ENCODE results near the gene YOD1.

YOD1 gene

DNA sequence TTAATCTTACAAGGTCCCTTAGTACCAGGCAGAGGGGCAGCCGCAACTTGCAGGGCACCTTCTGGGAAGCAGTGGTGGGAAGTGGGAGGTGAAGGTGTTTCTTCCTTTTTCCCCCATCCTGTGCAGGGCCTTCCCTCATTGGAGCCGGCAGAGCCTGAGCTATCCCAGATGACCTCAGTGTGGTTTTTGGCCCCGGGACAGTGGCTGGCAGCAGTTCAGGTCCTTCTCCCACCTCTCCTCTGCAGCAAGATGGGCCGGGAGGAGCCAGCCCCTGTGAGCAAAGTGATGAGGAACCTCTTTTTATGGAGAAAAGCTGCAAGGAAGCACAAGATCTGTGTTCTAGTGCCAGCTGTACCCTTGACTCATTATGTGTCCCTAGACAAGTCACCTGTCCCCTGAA, 8.9 kb upstream of the YOD1 start:
- Histone ChIP-seq H3K9me3 (ENCODE audit: control insufficient read depth, low read length) (no peaks in the 10 kb centered on the region), H3K4me1 (ENCODE audit: control insufficient read depth, insufficient read depth, low read length) (peaks cover 3% of the 10 kb centered on the region), H3K36me3 (ENCODE audit: control insufficient read depth, insufficient read depth, low read length) (no peaks in the 10 kb centered on the region), H3K4me3 (ENCODE audit: insufficient read depth, low read depth, low read length) (no peak overlapping the region), H3K27ac (ENCODE audit: insufficient read depth, low read depth, low read length, poor library complexity, severe bottlenecking) (no peak overlapping the region), H3K27me3 (ENCODE audit: control insufficient read depth, insufficient read depth, low read length, poor library complexity, severe bottlenecking) (no peaks in the 10 kb centered on the region)
- WGBS, 2 experiments = 93 to 94% methylated on average over 3 to 4 of the region's 4 CpGs

DNA sequence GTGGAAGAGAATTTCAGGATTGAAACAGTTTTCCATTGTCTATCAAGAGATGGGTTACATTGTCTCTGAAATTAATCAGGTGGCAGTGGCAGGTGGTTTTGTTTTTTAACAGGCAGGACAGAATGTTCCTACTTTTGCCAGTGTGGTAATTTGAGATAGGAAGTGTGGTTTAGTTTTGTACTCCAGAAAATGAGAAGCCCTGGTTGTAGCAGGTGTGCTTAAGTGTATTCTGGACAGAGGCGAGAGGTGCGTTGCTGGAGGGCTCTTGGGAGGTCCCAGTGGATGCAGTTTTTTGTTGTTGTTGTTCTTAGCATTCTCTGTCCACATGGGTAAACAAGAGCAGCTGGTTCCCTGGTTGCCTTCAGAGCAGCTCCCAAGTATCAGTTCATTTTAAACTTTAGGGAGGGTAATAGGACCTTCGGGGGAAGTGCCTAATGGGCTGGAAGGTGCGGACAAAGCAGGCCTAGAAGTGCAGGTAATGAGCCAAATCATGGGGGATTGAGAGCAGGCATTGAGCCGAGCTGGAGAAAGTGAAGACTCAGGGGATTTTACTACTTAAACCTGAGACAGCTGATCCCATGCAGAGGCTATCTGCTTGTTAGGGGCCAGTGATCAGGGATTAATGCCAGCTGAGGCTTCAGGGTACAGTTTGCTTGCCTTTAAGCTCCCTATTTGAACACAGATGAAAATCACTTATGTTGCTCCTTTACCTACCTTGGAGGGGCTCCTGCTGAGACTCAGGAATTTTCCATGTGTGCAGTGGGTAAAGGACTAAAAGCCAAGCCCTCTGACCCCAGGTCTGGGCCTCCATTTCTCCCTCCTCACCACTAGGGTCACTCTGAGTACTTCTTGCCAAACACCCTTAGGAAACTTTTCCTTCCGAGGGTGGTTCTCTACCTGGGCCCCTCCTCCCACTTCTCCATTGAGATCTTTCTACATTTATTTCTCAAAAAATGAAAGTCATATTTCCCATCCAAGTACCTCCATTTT, 8.2 kb upstream of the YOD1 start:
- H3K27ac ChIP-seq (ENCODE audit: insufficient read depth, low read depth, low read length, poor library complexity, severe bottlenecking) = no peak overlapping the region
- WGBS, 2 experiments = 78 to 81% methylated on average over 6 of the region's 6 CpGs
- no peaks in the 10 kb centered on the region for H3K27me3 ChIP-seq (ENCODE audit: control insufficient read depth, insufficient read depth, low read length, poor library complexity, severe bottlenecking)
- H3K4me3 ChIP-seq (ENCODE audit: insufficient read depth, low read depth, low read length) = no peak overlapping the region
- H3K9me3 ChIP-seq (ENCODE audit: control insufficient read depth, low read length) = no peaks in the 10 kb centered on the region
- peaks cover 3% of the 10 kb centered on the region for H3K4me1 ChIP-seq (ENCODE audit: control insufficient read depth, insufficient read depth, low read length)
- H3K36me3 ChIP-seq (ENCODE audit: control insufficient read depth, insufficient read depth, low read length) = no peaks in the 10 kb centered on the region

DNA sequence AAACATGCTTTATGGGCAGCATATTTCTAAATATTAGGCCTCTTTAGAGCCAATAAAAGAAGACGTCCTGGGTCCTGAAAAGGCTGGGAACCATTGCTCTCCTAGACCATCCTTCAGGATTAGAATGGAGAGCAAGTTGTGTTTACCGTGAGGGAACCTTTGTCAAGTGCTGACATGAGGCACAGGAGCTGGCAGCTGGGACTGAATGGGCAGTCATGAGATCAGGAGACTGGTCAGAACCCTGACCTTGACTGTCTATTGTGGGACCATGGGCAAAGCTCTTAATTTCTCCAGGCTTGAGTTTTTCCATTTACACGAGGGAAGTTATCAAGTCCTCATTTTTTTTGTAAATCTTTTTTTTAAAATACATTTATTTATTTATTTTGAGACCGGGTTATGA, 7.2 kb upstream of the YOD1 start:
- 91 to 93% methylated on average over 4 of the region's 4 CpGs for WGBS, 2 experiments
- H3K4me1 ChIP-seq (ENCODE audit: control insufficient read depth, insufficient read depth, low read length) = peaks cover 3% of the 10 kb centered on the region
- H3K9me3 ChIP-seq (ENCODE audit: control insufficient read depth, low read length) = no peaks in the 10 kb centered on the region
- peaks cover 6% of the 10 kb centered on the region for H3K27me3 ChIP-seq (ENCODE audit: control insufficient read depth, insufficient read depth, low read length, poor library complexity, severe bottlenecking)
- H3K36me3 ChIP-seq (ENCODE audit: control insufficient read depth, insufficient read depth, low read length) = no peaks in the 10 kb centered on the region
- no peak overlapping the region for H3K27ac ChIP-seq (ENCODE audit: insufficient read depth, low read depth, low read length, poor library complexity, severe bottlenecking)
- H3K4me3 ChIP-seq (ENCODE audit: insufficient read depth, low read depth, low read length) = no peak overlapping the region

DNA sequence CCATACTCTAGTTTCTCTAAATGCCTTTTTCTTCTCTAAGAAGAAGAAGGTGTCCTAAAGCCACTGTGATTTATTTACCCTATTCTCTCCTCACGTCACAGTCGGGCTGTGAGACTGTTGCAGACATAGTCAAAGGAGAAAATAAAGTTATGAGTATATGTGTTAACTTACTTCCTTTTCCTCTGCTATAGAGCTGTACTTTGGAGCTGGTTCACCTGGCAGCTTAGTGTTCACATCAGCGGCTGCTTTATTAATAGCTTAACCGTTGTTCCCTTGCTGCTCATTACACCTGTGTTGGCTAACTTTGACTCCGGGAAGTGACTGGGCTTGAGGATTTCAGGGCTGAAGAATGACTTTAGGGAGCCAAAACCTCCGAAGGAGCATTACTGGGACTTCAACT, 5.7 kb upstream of the YOD1 start:
- Histone ChIP-seq H3K36me3 (ENCODE audit: control insufficient read depth, insufficient read depth, low read length) (no peaks in the 10 kb centered on the region), H3K4me1 (ENCODE audit: control insufficient read depth, insufficient read depth, low read length) (peaks cover 3% of the 10 kb centered on the region), H3K27me3 (ENCODE audit: control insufficient read depth, insufficient read depth, low read length, poor library complexity, severe bottlenecking) (peaks cover 7% of the 10 kb centered on the region), H3K27ac (ENCODE audit: insufficient read depth, low read depth, low read length, poor library complexity, severe bottlenecking) (no peak overlapping the region), H3K9me3 (ENCODE audit: control insufficient read depth, low read length) (no peaks in the 10 kb centered on the region), H3K4me3 (ENCODE audit: insufficient read depth, low read depth, low read length) (no peak overlapping the region)
- 91 to 96% methylated on average over 4 to 6 of the region's 6 CpGs for WGBS, 2 experiments

DNA sequence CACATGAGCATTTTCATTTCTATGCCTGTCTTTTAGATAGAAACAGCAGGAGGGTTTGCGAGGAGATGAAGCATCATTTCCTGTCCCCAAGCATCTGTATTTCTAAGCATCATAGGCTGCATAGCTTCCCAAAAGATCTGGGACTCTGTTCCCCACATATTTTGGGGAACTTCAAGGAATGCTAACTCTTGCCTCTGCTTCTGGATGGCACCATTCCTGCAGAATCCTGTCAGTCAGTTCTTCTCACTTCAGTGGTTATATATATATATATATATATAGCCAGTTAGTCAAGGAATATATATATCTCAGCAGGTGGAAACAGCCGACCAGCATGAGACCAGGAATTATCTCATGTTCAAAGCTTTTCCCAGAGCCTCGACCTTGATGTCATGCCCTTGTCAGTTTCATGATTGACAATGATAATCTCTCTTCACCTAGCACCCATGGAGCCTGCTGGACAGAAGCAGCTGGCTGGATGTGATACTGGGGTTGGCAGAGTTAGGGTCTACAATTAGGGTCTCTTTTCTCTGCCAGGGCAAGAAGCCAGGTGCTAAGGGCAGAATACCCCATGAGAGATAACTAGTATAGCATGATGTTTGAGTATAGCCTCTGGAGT, 4.5 kb upstream of the YOD1 start:
- 85 to 96% methylated on average over 3 of the region's 3 CpGs for WGBS, 2 experiments
- no peaks in the 10 kb centered on the region for H3K9me3 ChIP-seq (ENCODE audit: control insufficient read depth, low read length)
- H3K27ac ChIP-seq (ENCODE audit: insufficient read depth, low read depth, low read length, poor library complexity, severe bottlenecking) = no peak overlapping the region
- H3K27me3 ChIP-seq (ENCODE audit: control insufficient read depth, insufficient read depth, low read length, poor library complexity, severe bottlenecking) = peaks cover 7% of the 10 kb centered on the region
- H3K36me3 ChIP-seq (ENCODE audit: control insufficient read depth, insufficient read depth, low read length) = no peaks in the 10 kb centered on the region
- H3K4me3 ChIP-seq (ENCODE audit: insufficient read depth, low read depth, low read length) = no peak overlapping the region
- peaks cover 3% of the 10 kb centered on the region for H3K4me1 ChIP-seq (ENCODE audit: control insufficient read depth, insufficient read depth, low read length)

DNA sequence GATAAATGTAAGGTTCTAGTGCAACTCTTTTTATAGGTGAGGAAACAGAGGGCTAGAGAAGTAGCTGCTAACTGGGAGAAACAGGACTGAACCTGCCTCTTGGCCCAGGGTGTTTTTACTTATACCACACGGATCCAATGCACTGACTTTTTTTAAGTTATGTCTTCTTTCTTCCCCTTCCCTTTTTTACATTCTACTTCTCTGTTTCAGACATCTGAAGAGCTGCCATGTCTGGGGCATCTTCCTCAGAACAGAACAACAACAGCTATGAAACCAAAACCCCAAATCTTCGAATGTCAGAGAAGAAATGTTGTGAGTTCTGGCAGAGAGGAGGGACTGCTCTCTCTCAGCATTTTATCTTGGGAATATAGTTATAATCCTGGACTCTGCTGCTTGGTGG, 3.5 kb upstream of the YOD1 start:
- no peak overlapping the region for H3K4me3 ChIP-seq (ENCODE audit: insufficient read depth, low read depth, low read length)
- H3K4me1 ChIP-seq (ENCODE audit: control insufficient read depth, insufficient read depth, low read length) = peaks cover 3% of the 10 kb centered on the region
- no peaks in the 10 kb centered on the region for H3K36me3 ChIP-seq (ENCODE audit: control insufficient read depth, insufficient read depth, low read length)
- no peaks in the 10 kb centered on the region for H3K9me3 ChIP-seq (ENCODE audit: control insufficient read depth, low read length)
- H3K27ac ChIP-seq (ENCODE audit: insufficient read depth, low read depth, low read length, poor library complexity, severe bottlenecking) = no peak overlapping the region
- WGBS, 2 experiments = 89 to 95% methylated on average over 2 of the region's 2 CpGs
- peaks cover 7% of the 10 kb centered on the region for H3K27me3 ChIP-seq (ENCODE audit: control insufficient read depth, insufficient read depth, low read length, poor library complexity, severe bottlenecking)

DNA sequence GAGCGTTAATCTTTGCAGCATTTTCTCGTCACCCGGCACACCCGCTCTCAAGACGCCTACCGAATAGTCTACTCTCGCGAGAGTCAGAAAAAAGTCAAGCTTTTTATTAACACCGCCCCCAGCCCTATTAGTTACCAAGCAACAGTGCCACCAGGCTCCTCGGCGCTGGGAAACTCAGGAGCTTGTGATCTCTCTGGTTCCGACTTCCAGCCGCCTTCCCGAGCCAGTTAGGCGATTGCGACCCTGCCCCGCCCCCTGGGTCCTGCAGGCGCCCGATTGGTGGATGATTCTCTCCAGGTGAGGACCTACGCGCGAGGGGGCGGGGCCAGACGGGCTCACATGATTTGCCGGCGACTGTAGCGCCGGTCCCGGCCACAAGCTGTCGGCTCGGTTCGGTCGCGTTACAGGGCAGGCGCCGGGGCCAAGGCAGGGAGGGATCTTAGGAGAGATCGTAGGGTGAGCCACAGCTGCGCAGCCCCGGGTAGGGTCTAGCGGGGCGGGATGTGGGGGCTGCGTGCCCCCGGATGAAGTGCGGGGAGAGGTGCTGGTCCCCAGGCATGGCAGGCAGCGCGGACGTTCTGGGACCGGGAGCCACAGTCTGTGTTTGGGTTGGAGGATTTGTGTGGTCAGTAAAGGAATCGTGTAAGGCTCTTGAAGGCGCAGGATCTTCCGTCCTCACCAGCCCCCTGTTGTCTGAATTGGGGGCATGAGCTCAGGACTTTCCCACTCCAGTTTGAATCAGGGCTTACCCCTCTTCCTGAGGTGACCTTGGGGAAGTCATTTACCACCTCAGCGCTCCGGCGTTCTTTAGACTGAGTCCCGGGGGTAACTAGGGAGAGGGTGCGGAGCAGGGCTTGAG, 2.1 kb upstream of the YOD1 start, which contains the start of gene PFKFB2:
PFKFB2 (plus strand) TSS at position 365 of the 859 bp plus-strand sequence. CDS start 1,443 bp downstream, outside the sequence.
- peaks cover 7% of the 10 kb centered on the region for H3K4me1 ChIP-seq (ENCODE audit: control insufficient read depth, insufficient read depth, low read length)
- WGBS, 2 experiments = 1 to 2% methylated on average over 56 of the region's 56 CpGs
- H3K27me3 ChIP-seq (ENCODE audit: control insufficient read depth, insufficient read depth, low read length, poor library complexity, severe bottlenecking) = peaks cover 7% of the 10 kb centered on the region
- no peaks in the 10 kb centered on the region for H3K9me3 ChIP-seq (ENCODE audit: control insufficient read depth, low read length)
- H3K4me3 ChIP-seq (ENCODE audit: insufficient read depth, low read depth, low read length) = peak within 1 kb of the TSS; percentile 69
- H3K27ac ChIP-seq (ENCODE audit: insufficient read depth, low read depth, low read length, poor library complexity, severe bottlenecking) = peak within 1 kb of the TSS; percentile 58
- H3K36me3 ChIP-seq (ENCODE audit: control insufficient read depth, insufficient read depth, low read length) = no peaks in the 10 kb centered on the region

DNA sequence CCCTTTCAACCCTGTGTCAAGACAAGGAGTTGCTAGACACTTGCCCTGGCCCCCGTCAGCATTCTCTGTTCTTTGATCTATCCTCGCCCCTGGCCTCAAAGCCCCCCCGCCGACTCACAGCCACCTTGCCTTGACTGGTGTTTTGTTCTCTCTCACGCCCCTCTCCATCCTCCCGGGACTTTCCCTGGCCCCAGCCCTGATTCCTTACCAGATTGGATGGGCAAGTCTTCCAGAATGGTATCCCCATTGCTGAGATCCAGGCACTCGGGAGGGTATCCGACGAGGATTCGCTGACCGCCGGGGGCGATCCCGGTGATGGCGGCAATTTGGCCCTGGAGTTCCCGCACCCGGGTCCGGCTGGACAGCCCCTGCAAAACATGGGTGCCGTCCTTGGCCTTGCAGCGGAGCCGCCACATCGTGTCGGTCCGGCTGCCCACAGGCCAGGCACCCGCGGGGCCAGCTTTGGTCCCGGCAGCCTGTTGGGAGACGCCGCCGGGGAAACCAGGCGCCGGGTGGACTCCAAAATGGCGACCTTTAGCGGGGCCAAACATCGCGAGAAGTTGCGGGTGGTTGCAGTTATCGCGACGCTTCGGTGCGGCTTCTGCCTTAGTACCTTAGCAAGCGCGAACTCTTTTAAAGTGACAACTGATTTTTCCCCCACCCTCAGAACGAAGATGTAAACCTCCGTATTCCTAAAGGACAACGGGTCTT, 373 bp downstream of the YOD1 start:
- peak overlapping the region; percentile 97 for H3K4me3 ChIP-seq (ENCODE audit: insufficient read depth, low read depth, low read length)
- 1% methylated on average over 47 of the region's 47 CpGs for WGBS, 2 experiments

DNA sequence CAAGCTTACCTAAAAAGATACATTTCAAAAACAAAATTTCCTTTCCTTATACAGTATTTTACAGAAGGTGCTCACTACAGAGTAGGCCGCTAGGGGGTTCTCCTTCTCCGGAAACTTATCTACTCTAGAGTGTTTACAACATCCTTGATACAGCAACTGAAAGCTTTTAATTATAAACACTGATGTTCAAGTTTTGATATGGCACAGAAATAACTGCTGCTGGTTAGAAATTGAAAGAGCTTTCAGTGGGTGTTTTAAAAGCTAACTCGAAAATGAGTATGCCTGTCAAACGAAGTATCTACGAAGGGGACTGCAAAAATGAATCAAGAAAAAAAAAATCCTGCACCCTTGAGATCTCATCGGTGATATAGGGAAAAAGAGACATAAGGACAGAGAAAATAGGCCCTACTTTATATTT, 1.0 kb downstream of the YOD1 start:
- H3K9me3 ChIP-seq (ENCODE audit: control insufficient read depth, low read length) = no peaks in the 10 kb centered on the region
- no peaks in the 10 kb centered on the region for H3K36me3 ChIP-seq (ENCODE audit: control insufficient read depth, insufficient read depth, low read length)
- H3K27ac ChIP-seq (ENCODE audit: insufficient read depth, low read depth, low read length, poor library complexity, severe bottlenecking) = peak overlapping the region; percentile 82
- H3K27me3 ChIP-seq (ENCODE audit: control insufficient read depth, insufficient read depth, low read length, poor library complexity, severe bottlenecking) = peaks cover 7% of the 10 kb centered on the region
- peaks cover 7% of the 10 kb centered on the region for H3K4me1 ChIP-seq (ENCODE audit: control insufficient read depth, insufficient read depth, low read length)
- H3K4me3 ChIP-seq (ENCODE audit: insufficient read depth, low read depth, low read length) = peak overlapping the region; percentile 97
- 0% methylated on average over 6 of the region's 6 CpGs for WGBS, 2 experiments

More for the DNA sequence above, 373 bp downstream of the YOD1 start:
- H3K27me3 ChIP-seq (ENCODE audit: control insufficient read depth, insufficient read depth, low read length, poor library complexity, severe bottlenecking) = peaks cover 7% of the 10 kb centered on the region
- H3K9me3 ChIP-seq (ENCODE audit: control insufficient read depth, low read length) = no peaks in the 10 kb centered on the region
- peaks cover 7% of the 10 kb centered on the region for H3K4me1 ChIP-seq (ENCODE audit: control insufficient read depth, insufficient read depth, low read length)
- H3K36me3 ChIP-seq (ENCODE audit: control insufficient read depth, insufficient read depth, low read length) = no peaks in the 10 kb centered on the region
- peak overlapping the region; percentile 82 for H3K27ac ChIP-seq (ENCODE audit: insufficient read depth, low read depth, low read length, poor library complexity, severe bottlenecking)
